ENCODE data around the gene PGGT1B.
A peak's percentile ranks its signal among the peaks of the same experiment; 100 is the strongest.

The PGGT1B gene

DNA sequence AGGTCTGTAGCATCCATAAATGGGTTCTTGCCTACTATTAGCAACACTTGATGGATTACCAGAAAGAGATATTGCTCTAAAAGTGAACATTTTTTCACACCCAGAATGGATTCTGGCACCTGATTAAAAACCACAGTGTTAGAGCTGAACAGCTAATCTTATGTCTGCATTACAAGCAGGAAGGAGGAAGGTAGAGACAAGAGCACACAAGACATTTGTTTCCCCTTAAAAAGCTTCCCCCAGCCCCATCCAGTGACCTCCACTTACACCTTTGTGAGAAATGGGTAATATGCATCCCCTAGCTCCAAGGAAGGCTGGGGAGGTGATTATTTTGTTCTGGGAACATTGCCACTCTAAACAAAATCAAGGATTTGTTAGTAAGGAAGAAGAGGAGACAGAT is 80.9 kb downstream of the PGGT1B start:
- no peak for DNase-seq (ENCODE audit: low read depth in 2 of 2, low spot score in 1 of 2)

DNA sequence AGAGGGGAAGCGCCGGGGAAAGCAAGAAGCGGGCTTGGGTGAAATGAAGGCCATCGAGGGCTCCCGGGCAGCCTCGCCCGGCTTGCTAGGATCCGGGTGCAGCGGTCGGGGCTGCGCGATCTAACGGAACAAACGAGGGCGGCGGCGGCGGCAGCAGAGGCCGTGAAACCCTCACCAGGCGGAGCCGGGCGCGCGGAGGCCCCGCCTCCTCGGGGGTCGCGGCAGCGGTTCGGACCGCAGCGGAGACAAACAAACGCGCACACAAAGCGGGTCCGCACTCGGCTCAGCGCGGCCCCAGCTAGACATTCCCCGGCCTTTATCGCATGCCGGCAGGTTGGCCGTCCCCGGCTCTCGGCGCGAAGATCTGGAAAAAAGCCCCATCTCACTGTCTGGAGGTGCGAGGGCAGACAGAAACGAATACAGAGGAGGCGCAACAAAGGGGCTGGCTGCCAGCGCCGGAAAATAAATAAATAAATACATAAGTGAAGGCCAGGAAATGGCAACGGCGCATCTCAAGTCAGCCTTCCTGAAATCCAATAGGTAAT is 82.4 kb downstream of the PGGT1B start:
- DNase-seq (ENCODE audit: low read depth in 2 of 2, low spot score in 1 of 2) = no peak

DNA sequence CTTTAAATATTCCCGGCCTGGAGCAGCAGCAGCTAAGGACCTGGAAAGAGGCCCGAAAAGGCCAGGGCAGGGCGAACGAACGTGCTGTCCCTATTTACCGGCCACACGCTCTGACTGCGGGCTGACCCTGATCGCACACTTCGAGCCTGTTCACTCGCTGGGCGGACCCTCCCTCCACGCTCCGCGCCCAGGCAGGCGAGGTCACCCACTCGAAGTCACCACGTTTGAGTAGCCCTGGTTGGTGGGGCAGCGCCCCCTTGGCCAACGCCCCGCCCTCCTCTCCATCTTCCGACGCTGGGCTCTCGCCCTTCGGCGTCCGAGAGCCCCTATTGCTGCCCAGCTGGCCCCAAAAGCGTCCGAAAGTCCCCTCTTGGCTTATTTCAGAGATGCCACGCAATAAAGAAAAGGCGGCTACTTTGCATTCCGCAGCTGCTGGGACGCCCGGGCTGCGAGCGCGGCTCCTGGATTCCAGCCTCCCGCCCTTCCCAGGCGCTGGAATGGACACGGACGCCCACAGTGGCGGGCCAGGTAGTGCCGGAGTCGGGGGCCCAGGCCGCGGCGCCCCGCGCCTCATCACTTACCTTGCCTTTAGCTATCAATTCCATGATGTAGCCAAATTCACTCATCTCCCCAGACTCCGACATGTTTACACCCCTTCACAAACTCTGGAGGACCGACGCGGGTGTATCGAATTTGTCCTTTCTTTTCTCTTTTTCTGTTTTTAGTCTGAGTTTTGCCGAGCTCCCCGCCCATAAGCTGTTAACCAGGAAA is 83.1 kb downstream of the PGGT1B start:
- DNase-seq (ENCODE audit: low read depth in 2 of 2, low spot score in 1 of 2) = no peak

DNA sequence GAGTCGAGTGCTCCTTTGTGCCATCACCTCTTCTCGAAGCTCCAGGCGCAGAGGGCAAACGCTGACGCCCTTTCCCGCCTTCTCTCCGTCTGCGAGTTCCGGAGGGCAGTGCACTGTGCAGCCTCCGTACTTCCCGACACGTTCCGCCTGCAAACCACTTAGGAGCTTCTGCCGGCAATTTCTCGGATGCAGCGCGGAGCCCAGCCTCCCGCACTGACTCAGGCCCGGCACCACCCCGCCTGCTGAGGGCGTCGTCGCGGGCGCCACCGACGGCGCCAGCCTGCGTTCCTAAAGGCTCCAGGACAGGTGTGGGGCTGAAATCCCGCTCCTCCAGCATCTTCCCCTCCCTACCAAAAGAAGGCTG is 83.7 kb downstream of the PGGT1B start:
- no peak for DNase-seq (ENCODE audit: low read depth in 2 of 2, low spot score in 1 of 2)

DNA sequence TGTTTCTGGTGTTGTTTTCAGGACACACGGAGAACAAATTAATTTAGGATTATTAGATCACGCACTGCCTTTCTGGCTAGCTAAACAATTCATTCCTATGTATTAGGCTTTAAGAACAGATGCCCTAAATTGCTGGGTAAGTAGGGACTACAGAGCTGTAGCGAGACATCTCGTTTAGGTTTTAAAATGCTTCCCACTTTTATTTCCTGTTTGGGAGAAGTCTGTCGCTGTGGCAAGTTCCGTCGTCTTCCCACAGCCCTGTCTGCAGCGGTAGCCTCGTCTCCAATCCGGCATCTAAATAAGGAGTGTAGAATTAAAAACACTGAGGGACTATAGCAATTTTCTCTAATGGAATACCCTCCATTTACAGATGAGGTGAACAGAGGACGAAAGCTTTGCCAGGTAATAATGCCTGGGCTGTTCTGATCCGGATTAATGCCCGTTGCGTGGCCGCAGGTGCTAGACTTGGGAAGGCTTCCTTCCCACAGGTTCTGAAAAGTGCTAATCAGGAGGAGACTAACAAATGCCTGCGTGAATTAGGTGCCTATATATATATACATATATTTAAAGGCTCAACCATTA is 91.7 kb downstream of the PGGT1B start:
- no peak for DNase-seq (ENCODE audit: low read depth in 2 of 2, low spot score in 1 of 2)

DNA sequence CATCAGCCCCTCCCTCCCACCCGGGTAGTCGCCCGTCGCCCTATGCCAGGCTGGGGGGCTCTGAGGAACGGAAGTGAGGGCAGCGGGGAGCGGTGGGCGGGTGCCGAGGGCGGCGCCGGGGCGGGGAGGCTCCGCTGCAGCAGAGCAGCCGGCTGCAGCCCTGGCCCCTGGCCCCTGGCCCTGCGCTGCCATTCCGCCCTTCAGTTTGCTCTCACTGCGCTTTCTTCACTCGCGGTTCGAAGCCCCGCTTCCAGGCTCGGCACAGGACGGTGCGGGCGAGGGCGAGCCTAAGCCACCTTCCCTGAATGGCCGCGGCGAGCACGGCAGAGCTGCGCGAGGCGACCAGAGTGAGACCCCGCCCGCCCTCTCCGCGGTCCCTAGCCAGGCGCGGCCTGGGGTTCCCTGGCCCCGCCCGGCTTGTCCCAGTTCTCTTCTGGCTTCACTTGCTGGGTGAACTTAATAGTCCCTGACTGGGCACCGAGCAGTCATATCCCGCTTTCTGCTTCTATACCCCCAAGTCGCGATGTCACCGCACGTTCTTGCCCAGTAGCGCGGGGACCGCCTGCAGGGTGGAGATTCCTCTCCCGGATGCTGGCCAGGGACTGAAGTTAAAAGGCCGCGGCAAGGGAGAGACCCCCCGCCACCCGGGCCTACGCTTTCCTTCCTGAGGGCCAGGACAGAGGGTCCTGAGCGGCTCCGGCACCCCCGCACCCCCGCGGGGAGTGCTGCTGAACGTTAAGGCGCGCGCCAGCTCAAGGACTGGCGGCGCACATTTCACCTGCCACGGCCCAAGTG is 92.3 kb downstream of the PGGT1B start:
- DNase-seq (ENCODE audit: low read depth in 2 of 2, low spot score in 1 of 2) = no peak

DNA sequence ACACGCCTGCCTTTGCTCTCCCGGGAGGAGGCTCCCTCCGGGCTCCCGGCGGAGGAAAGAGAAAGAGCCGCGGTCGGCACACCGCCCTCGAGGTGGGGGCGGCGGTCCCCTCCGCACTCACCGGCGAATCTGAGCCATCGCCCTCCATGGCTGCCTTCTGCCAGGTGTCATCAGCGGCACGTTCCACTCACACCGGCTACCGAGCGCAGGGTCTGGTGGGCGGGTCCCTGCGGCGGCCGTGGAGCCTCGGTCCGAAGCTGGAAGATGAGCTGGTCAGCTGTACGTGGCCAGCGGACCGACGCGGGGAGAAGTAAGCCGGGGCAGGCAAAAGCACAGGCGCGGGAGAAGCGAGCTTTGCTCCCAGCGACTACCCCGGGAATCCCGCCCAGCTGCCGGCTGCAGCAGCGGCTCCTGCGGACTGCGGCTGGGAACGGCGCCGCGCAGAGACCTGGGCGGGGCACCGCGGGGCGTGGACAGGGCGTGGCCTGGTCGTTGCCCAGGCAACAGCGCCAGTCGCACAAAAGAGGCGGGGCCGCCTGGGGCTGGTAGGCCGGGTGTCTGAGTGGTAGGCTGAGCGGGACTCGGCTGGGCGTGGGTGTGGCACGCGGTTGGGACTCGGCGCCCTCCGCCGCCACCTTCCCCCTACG is 93.1 kb downstream of the PGGT1B start, which contains the start of gene TRIM36:
Gene TRIM36 (minus strand): TSS at position 422 of the 647 bp plus-strand sequence. CDS start 274 bp downstream, at position 148.
- DNase-seq (ENCODE audit: low read depth in 2 of 2, low spot score in 1 of 2) = peak; percentile 82 to 84

DNA sequence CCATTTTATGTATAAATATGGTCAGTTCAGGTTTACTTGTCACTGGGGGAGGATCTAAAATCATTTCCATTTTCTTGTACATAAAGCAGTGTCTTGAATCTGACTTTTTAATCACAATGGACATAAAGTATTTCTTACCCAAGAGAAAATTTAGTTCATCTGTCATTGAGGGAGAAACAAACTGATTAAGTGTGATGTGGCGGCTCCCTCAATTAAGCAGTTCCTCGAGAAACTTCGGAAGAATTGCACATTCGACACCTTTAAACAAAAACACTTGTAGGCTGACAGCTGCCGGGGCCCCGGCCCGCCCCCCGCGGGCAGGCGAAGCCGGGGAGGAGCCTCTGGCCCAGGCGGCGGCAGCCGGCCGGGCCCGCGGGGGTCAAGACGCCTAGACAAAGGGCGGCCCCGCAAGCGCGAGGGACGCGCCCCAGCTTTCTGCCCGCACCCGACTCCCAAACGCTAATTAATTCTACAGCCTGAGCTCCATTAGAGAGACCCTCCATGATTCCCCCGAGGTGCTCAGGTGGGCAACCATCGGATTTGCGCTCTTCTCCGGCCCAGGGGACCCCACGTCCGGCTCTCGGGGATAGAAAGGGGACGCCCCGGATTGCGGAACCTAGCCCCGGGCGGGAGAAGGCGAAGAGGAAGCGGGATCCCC is 93.7 kb downstream of the PGGT1B start:
- DNase-seq (ENCODE audit: low read depth in 2 of 2, low spot score in 1 of 2) = no peak

DNA sequence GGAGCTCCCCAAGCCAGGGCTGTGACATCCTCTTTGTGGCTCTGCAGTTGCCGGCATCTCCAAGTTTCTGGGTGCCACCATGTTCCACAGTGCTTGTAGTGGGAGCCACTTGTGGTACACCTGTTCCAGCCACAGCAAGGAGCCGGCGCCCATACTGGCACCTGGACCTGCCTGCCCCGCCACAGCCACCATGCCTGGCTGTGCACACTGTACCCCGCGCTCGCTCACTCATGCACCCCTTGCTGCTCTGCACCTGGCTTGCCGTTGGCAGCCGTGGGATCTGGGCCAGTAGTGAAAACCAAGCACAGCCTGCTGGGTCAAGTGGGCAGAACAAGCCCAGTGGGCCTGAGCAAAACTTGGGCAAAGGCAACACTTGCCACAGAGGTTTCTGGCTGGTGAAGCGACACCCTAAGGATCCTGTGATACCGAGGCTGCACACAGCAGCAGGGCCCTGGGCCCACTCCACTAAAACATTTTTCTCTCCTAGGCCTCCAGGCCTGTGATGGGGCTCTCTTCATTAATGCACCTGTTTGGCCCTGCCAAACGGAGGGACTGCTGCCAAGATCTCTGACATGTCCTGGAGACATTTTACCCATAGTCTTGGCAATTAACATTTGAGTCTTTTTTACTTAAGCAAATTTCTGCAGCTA is 95.8 kb downstream of the PGGT1B start:
- DNase-seq (ENCODE audit: low read depth in 2 of 2, low spot score in 1 of 2) = no peak

DNA sequence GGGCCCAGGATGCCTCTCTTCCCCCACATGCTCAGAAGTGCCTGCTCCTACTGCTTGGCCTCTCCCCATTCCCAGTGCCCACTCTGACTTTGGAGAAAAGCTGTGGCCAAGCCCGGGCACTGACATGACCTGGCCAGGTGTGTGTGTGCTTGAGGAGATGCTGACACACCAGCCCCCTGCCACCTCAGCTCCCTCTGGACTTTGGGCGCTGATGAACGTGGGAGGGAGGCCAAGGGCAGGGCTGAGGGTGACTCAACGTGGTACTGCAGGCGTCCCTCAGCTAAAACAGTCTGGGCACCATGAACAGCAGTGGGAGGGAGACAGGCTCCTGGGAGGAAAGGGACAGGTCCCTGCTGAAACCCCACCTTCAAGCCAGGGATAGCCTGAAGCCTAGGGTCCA is 96.9 kb downstream of the PGGT1B start:
- no peak for DNase-seq (ENCODE audit: low read depth in 2 of 2, low spot score in 1 of 2)

DNA sequence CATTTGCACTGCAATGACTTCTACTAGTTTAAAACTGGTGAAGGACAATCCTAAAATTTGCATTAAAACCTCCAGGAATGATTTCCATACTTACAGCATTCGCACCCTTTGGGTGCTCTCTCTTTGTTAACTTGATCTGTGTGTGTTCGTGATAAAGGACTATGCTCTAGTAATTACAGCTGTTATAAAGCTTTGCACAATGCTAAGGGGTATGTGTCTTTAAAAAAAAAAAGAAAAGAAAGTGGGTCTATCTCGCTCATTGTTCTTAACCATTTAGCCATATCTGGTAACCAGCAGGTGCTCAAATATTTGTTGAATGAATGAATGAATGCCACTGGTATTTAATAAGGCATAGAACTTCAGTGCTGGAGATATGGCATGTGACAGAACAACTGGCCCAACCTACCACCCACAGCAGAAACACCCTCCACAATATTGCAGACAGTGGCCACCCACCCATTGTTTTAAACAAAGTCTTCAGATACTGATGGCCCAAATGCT is 101.7 kb downstream of the PGGT1B start:
- DNase-seq (ENCODE audit: low read depth in 2 of 2, low spot score in 1 of 2) = no peak
